ENCODE results near the gene ZNF335.
"Not testable (repeated sequence)": the region's sequence is repeated elsewhere in the genome, so short reads cannot be mapped to it uniquely, and the experiment has no call there.

The ZNF335 gene

GRCh38 chr20:45905505-45906079 is 66.4 kb downstream of the ZNF335 start:
- FAIRE-seq (no peak), DNase-seq (ENCODE audit: insufficient read length, low spot score) (no peak)
- TF ChIP-seq POU2F2 (IDR thresholded peaks at IDR 0.05; ENCODE audit: low read depth, low read length) (no peak), POLR2A (IDR thresholded peaks at IDR 0.05; ENCODE audit: low read depth, low read length) (no peak), POLR2AphosphoS5 (IDR thresholded peaks at IDR 0.05; ENCODE audit: low read depth, low read length) (no peak), TAF1 (IDR thresholded peaks at IDR 0.05; ENCODE audit: low read depth, low read length) (no peak), SPI1 (IDR thresholded peaks at IDR 0.05; ENCODE audit: low read depth, low read length) (no peak), PAX5 (IDR thresholded peaks at IDR 0.05; ENCODE audit: insufficient read depth, low read length, severe bottlenecking) (no peak)

GRCh38 chr20:45904583-45905504 is 67.2 kb downstream of the ZNF335 start:
- FAIRE-seq, result no peak
- no peak for DNase-seq (ENCODE audit: insufficient read length, low spot score)
- TF ChIP-seq POLR2AphosphoS5 (IDR thresholded peaks at IDR 0.05; ENCODE audit: low read depth, low read length) (no peak), PAX5 (IDR thresholded peaks at IDR 0.05; ENCODE audit: insufficient read depth, low read length, severe bottlenecking) (no peak), POU2F2 (IDR thresholded peaks at IDR 0.05; ENCODE audit: low read depth, low read length) (no peak), TAF1 (IDR thresholded peaks at IDR 0.05; ENCODE audit: low read depth, low read length) (no peak), POLR2A (IDR thresholded peaks at IDR 0.05; ENCODE audit: low read depth, low read length) (no peak), SPI1 (IDR thresholded peaks at IDR 0.05; ENCODE audit: low read depth, low read length) (no peak)

- TF ChIP-seq POLR2A (IDR thresholded peaks at IDR 0.05; ENCODE audit: low read depth, low read length), result no peak
- no peak for TF ChIP-seq POLR2AphosphoS5 (IDR thresholded peaks at IDR 0.05; ENCODE audit: low read depth, low read length)
- no peak for TF ChIP-seq TAF1 (IDR thresholded peaks at IDR 0.05; ENCODE audit: low read depth, low read length)
- TF ChIP-seq PAX5 (IDR thresholded peaks at IDR 0.05; ENCODE audit: insufficient read depth, low read length, severe bottlenecking), result no peak
- TF ChIP-seq SPI1 (IDR thresholded peaks at IDR 0.05; ENCODE audit: low read depth, low read length), result no peak
- TF ChIP-seq POU2F2 (IDR thresholded peaks at IDR 0.05; ENCODE audit: low read depth, low read length), result no peak
- DNase-seq (ENCODE audit: insufficient read length, low spot score), result no peak
- FAIRE-seq, result no peak
Observed at GRCh38 chr20:45902199-45902701, 69.8 kb downstream of the ZNF335 start.

- DNase-seq (ENCODE audit: insufficient read length, low spot score); FAIRE-seq: not testable (repeated sequence)
Observed at GRCh38 chr20:45901332-45901731, 70.7 kb downstream of the ZNF335 start.

GRCh38 chr20:45899046-45899835 is 72.8 kb downstream of the ZNF335 start:
- no peak for DNase-seq (ENCODE audit: insufficient read length, low spot score)
- FAIRE-seq, result no peak
- no peak for TF ChIP-seq POLR2A (IDR thresholded peaks at IDR 0.05; ENCODE audit: low read depth, low read length)
- no peak for TF ChIP-seq TAF1 (IDR thresholded peaks at IDR 0.05; ENCODE audit: low read depth, low read length)
- no peak for TF ChIP-seq PAX5 (IDR thresholded peaks at IDR 0.05; ENCODE audit: insufficient read depth, low read length, severe bottlenecking)
- no peak for TF ChIP-seq POLR2AphosphoS5 (IDR thresholded peaks at IDR 0.05; ENCODE audit: low read depth, low read length)
